ENCODE data around the gene PABPN1. TPM values are rescaled to one million over a fixed set of nuclear protein-coding genes. Genes with fewer than 3 reads are reported as not detected.
A peak's percentile ranks its signal among the peaks of the same experiment; 100 is the strongest.
"Not testable (repeated sequence)": the region's sequence is repeated elsewhere in the genome, so short reads cannot be mapped to it uniquely, and the experiment has no call there.

PABPN1 gene
- total RNA-seq, 1 donor, result 44.8 TPM

DNA sequence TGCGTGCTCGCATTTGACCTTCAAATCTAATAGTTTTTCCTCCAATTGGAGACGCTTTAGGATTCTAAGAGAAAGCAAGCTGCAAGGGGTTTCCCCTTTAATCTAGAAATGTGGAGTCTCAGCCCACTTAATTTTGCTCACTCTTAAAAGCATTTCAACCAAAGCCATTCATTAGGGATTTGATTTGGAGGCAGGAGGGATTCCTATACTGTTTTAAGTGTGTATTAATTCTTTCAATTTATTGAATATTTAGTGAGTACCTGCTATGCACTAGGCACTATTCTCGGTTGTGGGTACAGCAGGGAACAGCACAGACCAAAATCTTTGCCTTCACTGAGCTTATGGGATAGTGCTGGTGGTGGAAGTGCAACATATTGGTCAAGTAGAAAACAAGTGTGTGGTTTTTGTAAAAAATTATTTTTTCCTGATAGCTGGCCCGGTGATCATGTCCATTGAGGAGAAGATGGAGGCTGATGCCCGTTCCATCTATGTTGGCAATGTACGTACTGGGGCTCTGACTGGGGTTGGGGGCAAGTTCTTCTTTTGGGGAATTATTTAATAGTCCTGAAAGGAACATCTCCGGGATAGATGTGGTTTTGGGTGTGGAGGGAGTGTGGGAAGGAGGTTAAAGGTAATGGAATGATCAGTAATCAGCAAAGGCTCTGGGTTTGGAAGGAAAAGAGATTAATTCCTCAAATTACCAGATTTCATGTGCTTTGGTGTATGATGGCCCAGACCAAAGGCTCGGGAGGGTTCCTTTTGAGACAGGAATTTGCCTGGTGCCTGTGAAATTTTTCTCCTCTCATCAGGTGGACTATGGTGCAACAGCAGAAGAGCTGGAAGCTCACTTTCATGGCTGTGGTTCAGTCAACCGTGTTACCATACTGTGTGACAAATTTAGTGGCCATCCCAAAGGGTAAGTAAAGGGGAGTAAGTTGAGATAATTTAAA, 1.6 kb downstream of the PABPN1 start:
- H3K4me3 ChIP-seq (ENCODE audit: low read depth, low read length), result peak overlapping the region; percentile 88
- TF ChIP-seq, protein P1, sequence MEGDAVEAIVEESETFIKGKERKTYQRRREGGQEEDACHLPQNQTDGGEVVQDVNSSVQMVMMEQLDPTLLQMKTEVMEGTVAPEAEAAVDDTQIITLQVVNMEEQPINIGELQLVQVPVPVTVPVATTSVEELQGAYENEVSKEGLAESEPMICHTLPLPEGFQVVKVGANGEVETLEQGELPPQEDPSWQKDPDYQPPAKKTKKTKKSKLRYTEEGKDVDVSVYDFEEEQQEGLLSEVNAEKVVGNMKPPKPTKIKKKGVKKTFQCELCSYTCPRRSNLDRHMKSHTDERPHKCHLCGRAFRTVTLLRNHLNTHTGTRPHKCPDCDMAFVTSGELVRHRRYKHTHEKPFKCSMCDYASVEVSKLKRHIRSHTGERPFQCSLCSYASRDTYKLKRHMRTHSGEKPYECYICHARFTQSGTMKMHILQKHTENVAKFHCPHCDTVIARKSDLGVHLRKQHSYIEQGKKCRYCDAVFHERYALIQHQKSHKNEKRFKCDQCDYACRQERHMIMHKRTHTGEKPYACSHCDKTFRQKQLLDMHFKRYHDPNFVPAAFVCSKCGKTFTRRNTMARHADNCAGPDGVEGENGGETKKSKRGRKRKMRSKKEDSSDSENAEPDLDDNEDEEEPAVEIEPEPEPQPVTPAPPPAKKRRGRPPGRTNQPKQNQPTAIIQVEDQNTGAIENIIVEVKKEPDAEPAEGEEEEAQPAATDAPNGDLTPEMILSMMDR (IDR thresholded peaks at IDR 0.05; ENCODE audit: insufficient read depth, low read length), result no peak
- no peak for DNase-seq (ENCODE audit: low read depth)

GRCh38 chr14:23323838-23324454, 2.7 kb downstream of the PABPN1 start:
- H3K4me3 ChIP-seq (ENCODE audit: low read depth, low read length), result no peak overlapping the region
- TF ChIP-seq, protein P1 (IDR thresholded peaks at IDR 0.05; ENCODE audit: insufficient read depth, low read length), result no peak
- DNase-seq (ENCODE audit: low read depth), result no peak

DNA sequence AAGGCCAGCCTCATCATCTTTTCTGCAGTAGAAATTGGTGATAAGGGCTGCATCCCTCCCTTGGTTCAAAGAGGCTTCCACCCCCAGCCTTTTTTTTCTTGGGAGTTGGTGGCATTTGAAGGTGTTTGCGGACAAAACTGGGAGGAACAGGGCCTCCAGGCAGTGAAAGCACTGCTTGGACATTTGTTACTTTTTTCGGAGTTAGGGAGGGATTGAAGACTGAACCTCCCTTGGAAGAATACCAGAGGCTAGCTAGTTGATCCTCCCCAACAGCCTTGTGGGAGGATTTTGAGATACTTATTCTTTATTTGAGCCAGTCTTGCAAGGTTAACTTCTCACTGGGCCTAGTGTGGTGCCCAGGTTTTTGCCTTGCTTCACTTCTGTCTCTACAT, 3.2 kb downstream of the PABPN1 start:
- DNase-seq (ENCODE audit: low read depth), result no peak
- TF ChIP-seq, protein P1 (IDR thresholded peaks at IDR 0.05; ENCODE audit: insufficient read depth, low read length), result no peak
- H3K4me3 ChIP-seq (ENCODE audit: low read depth, low read length), result no peak overlapping the region

- DNase-seq (ENCODE audit: low read depth), result no peak
- H3K4me3 ChIP-seq (ENCODE audit: low read depth, low read length), result no peak overlapping the region
- TF ChIP-seq, protein P1 (IDR thresholded peaks at IDR 0.05; ENCODE audit: insufficient read depth, low read length), result no peak
These were observed 3.7 kb downstream of the PABPN1 start for GRCh38 chr14:23324993-23325392.

GRCh38 chr14:23325746-23326145, 4.5 kb downstream of the PABPN1 start:
- DNase-seq (ENCODE audit: low read depth); H3K4me3 ChIP-seq (ENCODE audit: low read depth, low read length): not testable (repeated sequence)

GRCh38 chr14:23326491-23327332, 5.5 kb downstream of the PABPN1 start:
- TF ChIP-seq, protein P1 (IDR thresholded peaks at IDR 0.05; ENCODE audit: insufficient read depth, low read length), result no peak
- DNase-seq (ENCODE audit: low read depth), result no peak
- no peak overlapping the region for H3K4me3 ChIP-seq (ENCODE audit: low read depth, low read length)

Data from fibroblast of the aortic adventitia (primary cell).